ENCODE results near the gene CREBBP. TPM values are rescaled to one million over a fixed set of nuclear protein-coding genes. Genes with fewer than 3 reads are reported as not detected.

The CREBBP gene
- total and polyA plus RNA-seq, 2 experiments from 2014 or later: 36.9 to 54.8 TPM

DNA sequence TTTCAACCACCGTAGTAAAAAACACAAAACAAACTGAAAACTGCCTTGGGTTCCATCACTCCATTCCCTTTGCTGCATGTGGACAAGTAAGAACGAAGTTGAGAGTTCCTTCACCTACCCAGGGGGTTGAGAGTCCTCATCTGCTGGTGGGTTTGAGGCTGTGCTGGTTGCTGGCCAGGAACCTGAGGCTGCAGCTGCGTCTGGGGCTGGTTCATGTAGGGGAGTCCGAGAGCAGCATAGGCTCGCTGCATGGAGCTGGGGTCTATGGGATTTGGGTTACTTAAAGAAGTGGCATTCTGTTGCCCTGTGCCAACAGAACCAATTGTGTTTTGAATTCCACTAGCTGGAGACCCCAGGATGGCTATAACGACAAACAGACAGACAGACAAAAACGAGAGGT is 97.9 kb downstream of the CREBBP start (continued):
- TF ChIP-seq, protein P1, sequence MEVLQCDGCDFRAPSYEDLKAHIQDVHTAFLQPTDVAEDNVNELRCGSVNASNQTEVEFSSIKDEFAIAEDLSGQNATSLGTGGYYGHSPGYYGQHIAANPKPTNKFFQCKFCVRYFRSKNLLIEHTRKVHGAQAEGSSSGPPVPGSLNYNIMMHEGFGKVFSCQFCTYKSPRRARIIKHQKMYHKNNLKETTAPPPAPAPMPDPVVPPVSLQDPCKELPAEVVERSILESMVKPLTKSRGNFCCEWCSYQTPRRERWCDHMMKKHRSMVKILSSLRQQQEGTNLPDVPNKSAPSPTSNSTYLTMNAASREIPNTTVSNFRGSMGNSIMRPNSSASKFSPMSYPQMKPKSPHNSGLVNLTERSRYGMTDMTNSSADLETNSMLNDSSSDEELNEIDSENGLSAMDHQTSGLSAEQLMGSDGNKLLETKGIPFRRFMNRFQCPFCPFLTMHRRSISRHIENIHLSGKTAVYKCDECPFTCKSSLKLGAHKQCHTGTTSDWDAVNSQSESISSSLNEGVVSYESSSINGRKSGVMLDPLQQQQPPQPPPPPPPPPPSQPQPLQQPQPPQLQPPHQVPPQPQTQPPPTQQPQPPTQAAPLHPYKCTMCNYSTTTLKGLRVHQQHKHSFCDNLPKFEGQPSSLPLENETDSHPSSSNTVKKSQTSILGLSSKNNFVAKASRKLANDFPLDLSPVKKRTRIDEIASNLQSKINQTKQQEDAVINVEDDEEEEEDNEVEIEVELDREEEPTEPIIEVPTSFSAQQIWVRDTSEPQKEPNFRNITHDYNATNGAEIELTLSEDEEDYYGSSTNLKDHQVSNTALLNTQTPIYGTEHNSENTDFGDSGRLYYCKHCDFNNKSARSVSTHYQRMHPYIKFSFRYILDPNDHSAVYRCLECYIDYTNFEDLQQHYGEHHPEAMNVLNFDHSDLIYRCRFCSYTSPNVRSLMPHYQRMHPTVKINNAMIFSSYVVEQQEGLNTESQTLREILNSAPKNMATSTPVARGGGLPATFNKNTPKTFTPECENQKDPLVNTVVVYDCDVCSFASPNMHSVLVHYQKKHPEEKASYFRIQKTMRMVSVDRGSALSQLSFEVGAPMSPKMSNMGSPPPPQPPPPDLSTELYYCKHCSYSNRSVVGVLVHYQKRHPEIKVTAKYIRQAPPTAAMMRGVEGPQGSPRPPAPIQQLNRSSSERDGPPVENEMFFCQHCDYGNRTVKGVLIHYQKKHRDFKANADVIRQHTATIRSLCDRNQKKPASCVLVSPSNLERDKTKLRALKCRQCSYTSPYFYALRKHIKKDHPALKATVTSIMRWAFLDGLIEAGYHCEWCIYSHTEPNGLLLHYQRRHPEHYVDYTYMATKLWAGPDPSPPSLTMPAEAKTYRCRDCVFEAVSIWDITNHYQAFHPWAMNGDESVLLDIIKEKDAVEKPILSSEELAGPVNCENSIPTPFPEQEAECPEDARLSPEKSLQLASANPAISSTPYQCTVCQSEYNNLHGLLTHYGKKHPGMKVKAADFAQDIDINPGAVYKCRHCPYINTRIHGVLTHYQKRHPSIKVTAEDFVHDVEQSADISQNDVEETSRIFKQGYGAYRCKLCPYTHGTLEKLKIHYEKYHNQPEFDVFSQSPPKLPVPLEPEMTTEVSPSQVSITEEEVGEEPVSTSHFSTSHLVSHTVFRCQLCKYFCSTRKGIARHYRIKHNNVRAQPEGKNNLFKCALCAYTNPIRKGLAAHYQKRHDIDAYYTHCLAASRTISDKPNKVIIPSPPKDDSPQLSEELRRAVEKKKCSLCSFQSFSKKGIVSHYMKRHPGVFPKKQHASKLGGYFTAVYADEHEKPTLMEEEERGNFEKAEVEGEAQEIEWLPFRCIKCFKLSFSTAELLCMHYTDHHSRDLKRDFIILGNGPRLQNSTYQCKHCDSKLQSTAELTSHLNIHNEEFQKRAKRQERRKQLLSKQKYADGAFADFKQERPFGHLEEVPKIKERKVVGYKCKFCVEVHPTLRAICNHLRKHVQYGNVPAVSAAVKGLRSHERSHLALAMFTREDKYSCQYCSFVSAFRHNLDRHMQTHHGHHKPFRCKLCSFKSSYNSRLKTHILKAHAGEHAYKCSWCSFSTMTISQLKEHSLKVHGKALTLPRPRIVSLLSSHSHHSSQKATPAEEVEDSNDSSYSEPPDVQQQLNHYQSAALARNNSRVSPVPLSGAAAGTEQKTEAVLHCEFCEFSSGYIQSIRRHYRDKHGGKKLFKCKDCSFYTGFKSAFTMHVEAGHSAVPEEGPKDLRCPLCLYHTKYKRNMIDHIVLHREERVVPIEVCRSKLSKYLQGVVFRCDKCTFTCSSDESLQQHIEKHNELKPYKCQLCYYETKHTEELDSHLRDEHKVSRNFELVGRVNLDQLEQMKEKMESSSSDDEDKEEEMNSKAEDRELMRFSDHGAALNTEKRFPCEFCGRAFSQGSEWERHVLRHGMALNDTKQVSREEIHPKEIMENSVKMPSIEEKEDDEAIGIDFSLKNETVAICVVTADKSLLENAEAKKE (CRISPR knock-in tag; IDR thresholded peaks at IDR 0.05): no peak
- TF ChIP-seq ZNF331 (CRISPR knock-in tag; IDR thresholded peaks at IDR 0.05; ENCODE audit: low read depth) (no peak), POLR2AphosphoS5 (IDR thresholded peaks at IDR 0.05; ENCODE audit: low read depth) (no peak)

- H2AFZ ChIP-seq: no peak overlapping the region
- H4K20me1 ChIP-seq (replicated peaks; ENCODE audit: insufficient read depth): peaks cover 31% of the 10 kb centered on the region
- H3K4me3 ChIP-seq: no peak overlapping the region
- no peaks in the 10 kb centered on the region for H3F3A ChIP-seq (replicated peaks; ENCODE audit: low read depth)
- H3K79me2 ChIP-seq (replicated peaks; ENCODE audit: insufficient read depth): peaks cover 22% of the 10 kb centered on the region
- H3K4me2 ChIP-seq: no peak overlapping the region
- no peaks in the 10 kb centered on the region for H3K4me1 ChIP-seq (ENCODE audit: insufficient read depth)
- H3K9me2 ChIP-seq (ENCODE audit: insufficient read depth): no peaks in the 10 kb centered on the region
- peaks cover 32% of the 10 kb centered on the region for H3K36me3 ChIP-seq (ENCODE audit: insufficient read depth)
- Mint-ChIP-seq H3K4me1 (no peaks in the 10 kb centered on the region), H3K36me3 (ENCODE audit: low read depth) (peaks cover 49% of the 10 kb centered on the region), H3K4me3 (no peak overlapping the region), H3K9me3 (no peaks in the 10 kb centered on the region), H3K27me3 (ENCODE audit: insufficient read depth, low read depth, poor library complexity) (no peaks in the 10 kb centered on the region), H3K27ac (no peak overlapping the region)
- DNase-seq (ENCODE audit: low spot score): no peak
- ATAC-seq: no peak
- no peak overlapping the region for H3K27ac ChIP-seq (ENCODE audit: low read depth)
- H3K27me3 ChIP-seq (ENCODE audit: insufficient read depth): no peaks in the 10 kb centered on the region
- TF ChIP-seq ZNF331 (CRISPR knock-in tag; IDR thresholded peaks at IDR 0.05; ENCODE audit: low read depth) (no peak), POLR2AphosphoS5 (IDR thresholded peaks at IDR 0.05; ENCODE audit: low read depth) (no peak), NANOG (IDR thresholded peaks at IDR 0.05; ENCODE audit: borderline replicate concordance) (no peak)
- TF ChIP-seq, protein P2, sequence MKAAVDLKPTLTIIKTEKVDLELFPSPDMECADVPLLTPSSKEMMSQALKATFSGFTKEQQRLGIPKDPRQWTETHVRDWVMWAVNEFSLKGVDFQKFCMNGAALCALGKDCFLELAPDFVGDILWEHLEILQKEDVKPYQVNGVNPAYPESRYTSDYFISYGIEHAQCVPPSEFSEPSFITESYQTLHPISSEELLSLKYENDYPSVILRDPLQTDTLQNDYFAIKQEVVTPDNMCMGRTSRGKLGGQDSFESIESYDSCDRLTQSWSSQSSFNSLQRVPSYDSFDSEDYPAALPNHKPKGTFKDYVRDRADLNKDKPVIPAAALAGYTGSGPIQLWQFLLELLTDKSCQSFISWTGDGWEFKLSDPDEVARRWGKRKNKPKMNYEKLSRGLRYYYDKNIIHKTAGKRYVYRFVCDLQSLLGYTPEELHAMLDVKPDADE (IDR thresholded peaks at IDR 0.05): no peak
- TF ChIP-seq, protein P3, sequence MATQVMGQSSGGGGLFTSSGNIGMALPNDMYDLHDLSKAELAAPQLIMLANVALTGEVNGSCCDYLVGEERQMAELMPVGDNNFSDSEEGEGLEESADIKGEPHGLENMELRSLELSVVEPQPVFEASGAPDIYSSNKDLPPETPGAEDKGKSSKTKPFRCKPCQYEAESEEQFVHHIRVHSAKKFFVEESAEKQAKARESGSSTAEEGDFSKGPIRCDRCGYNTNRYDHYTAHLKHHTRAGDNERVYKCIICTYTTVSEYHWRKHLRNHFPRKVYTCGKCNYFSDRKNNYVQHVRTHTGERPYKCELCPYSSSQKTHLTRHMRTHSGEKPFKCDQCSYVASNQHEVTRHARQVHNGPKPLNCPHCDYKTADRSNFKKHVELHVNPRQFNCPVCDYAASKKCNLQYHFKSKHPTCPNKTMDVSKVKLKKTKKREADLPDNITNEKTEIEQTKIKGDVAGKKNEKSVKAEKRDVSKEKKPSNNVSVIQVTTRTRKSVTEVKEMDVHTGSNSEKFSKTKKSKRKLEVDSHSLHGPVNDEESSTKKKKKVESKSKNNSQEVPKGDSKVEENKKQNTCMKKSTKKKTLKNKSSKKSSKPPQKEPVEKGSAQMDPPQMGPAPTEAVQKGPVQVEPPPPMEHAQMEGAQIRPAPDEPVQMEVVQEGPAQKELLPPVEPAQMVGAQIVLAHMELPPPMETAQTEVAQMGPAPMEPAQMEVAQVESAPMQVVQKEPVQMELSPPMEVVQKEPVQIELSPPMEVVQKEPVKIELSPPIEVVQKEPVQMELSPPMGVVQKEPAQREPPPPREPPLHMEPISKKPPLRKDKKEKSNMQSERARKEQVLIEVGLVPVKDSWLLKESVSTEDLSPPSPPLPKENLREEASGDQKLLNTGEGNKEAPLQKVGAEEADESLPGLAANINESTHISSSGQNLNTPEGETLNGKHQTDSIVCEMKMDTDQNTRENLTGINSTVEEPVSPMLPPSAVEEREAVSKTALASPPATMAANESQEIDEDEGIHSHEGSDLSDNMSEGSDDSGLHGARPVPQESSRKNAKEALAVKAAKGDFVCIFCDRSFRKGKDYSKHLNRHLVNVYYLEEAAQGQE (IDR thresholded peaks at IDR 0.05; ENCODE audit: unreplicated experiment): no peak
Observed at GRCh38 chr16:3781421-3781820, 99.1 kb downstream of the CREBBP start.
